Neural progenitor cell (in vitro differentiated cells): ENCODE data around the gene CDKN2AIPNL. TPM values are rescaled to one million over a fixed set of nuclear protein-coding genes. Genes with fewer than 3 reads are reported as not detected.

Experiments used
- DNase-seq: peaks from one replicate; pipeline ENCODE4 v3.0.0-alpha.2; 2016; ENCODE audit warnings: low spot score
- H2AFZ ChIP-seq: fragments of 200-600 bp; sonication (generic); replicated peaks from 2 replicates; pipeline ENCODE4 v1.6.1; 2016; ENCODE audit warnings: antibody characterized with exemption
- H3F3A ChIP-seq: fragments of 200-600 bp; sonication (generic); 2 replicates; pipeline ENCODE4 v1.6.1; 2016; ENCODE audit warnings: antibody characterized with exemption, low read depth
- H3K27ac ChIP-seq: fragments of 200-600 bp; sonication (generic); 2 replicates; pipeline ENCODE4 v1.5.1; 2016; ENCODE audit warnings: mild to moderate bottlenecking
- H3K27me3 ChIP-seq: fragments of 200-600 bp; sonication (generic); 2 replicates; pipeline ENCODE4 v1.6.1; 2016; ENCODE audit warnings: mild to moderate bottlenecking, moderate library complexity
- H3K36me3 ChIP-seq: fragments of 200-600 bp; sonication (generic); 2 replicates; pipeline ENCODE4 v1.5.1; 2016
- H3K4me1 ChIP-seq: fragments of 200-600 bp; sonication (generic); 2 replicates; pipeline ENCODE4 v1.6.1; 2016; ENCODE audit warnings: mixed run types
- H3K4me2 ChIP-seq: fragments of 200-600 bp; sonication (generic); 2 replicates; pipeline ENCODE4 v1.6.1; 2016
- H3K4me3 ChIP-seq: fragments of 200-600 bp; sonication (generic); 2 replicates; pipeline ENCODE4 v1.5.1; 2016
- H3K79me2 ChIP-seq: fragments of 200-600 bp; sonication (generic); 2 replicates; pipeline ENCODE4 v1.6.1; 2016; ENCODE audit warnings: low read depth
- H3K9ac ChIP-seq: fragments of 200-600 bp; sonication (generic); 2 replicates; pipeline ENCODE4 v1.6.1; 2016
- H3K9me3 ChIP-seq: fragments of 200-600 bp; sonication (generic); 2 replicates; pipeline ENCODE4 v1.5.1; 2016; ENCODE audit warnings: low read depth
- H4K20me1 ChIP-seq: fragments of 200-600 bp; sonication (generic); 2 replicates; pipeline ENCODE4 v1.6.1; 2016; ENCODE audit warnings: low read depth
- H3K27ac Mint-ChIP-seq: 3 replicates; pipeline ENCODE4 v1.8.0; 2021; ENCODE audit warnings: mixed read lengths
- H3K27me3 Mint-ChIP-seq: 2 replicates; pipeline ENCODE4 v1.8.0; 2022; ENCODE audit warnings: low read depth, mild to moderate bottlenecking, inconsistent platforms, moderate library complexity, mixed read lengths; ENCODE audit not compliant: insufficient read depth
- H3K36me3 Mint-ChIP-seq: 3 replicates; pipeline ENCODE4 v1.8.0; 2021; ENCODE audit warnings: mixed read lengths
- H3K4me1 Mint-ChIP-seq: 3 replicates; pipeline ENCODE4 v1.8.0; 2021; ENCODE audit warnings: mixed read lengths
- H3K4me3 Mint-ChIP-seq: 3 replicates; pipeline ENCODE4 v1.8.0; 2021; ENCODE audit warnings: mild to moderate bottlenecking, moderate library complexity, mixed read lengths
- H3K9me3 Mint-ChIP-seq: 3 replicates; pipeline ENCODE4 v1.8.0; 2020; ENCODE audit warnings: mixed read lengths
- EZH2 ChIP-seq: fragments of 200-600 bp; sonication (generic); IDR thresholded peaks from 2 replicates; pipeline ENCODE4 v1.6.1; 2017; ENCODE audit warnings: antibody characterized with exemption, mild to moderate bottlenecking, moderate library complexity
- EZH2phosphoT487 ChIP-seq: fragments of 200-600 bp; sonication (generic); IDR thresholded peaks from 2 replicates; pipeline ENCODE4 v1.6.1; 2017; ENCODE audit warnings: antibody characterized with exemption
- total RNA-seq: library from RNA; depleted of rRNA; stranded (reverse); fragments of >200 nt; gene quantifications from 2 replicates; pipeline ENCODE4 v1.2.3, GENCODE V29; 2015; ENCODE audit warnings: low replicate concordance
- TF ChIP-seq, protein P1 (sequence below): fragments of 200-600 bp; sonication (generic); IDR thresholded peaks from 2 replicates; pipeline ENCODE4 v1.5.1; 2017; ENCODE audit warnings: antibody characterized with exemption, mild to moderate bottlenecking

CDKN2AIPNL gene
- total RNA-seq, 1 donor from 2014 or later: 78.9 TPM

DNA sequence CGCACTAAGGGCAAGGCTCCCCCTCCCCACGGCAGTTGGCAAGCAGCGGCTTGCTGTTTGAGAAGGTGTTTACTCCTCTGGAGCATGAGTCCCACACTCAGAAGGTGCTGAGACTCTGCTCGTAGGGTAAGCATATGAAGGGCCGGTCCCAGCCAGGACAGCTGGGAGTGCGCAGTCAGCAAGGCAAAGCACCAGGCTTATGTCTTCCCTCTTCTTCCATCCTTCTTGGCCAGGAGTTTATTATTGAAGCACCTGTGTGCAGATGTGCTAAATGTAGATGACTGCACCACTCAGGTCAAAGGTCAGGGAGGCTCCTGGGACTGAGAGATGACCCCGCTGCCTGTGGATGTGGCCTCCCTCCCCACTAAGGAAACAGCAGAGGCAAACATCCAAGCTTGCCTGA lies 27.0 kb upstream of the CDKN2AIPNL start:
- H3K4me3 Mint-ChIP-seq: no peak overlapping the region
- Histone ChIP-seq H3K79me2 (no peaks in the 10 kb centered on the region), H3K27me3 (no peaks in the 10 kb centered on the region), H3K4me1 (no peaks in the 10 kb centered on the region), H3K4me2 (no peak overlapping the region), H3K27ac (no peak overlapping the region), H4K20me1 (no peaks in the 10 kb centered on the region), H3K9ac (no peak overlapping the region), H2AFZ (no peak overlapping the region), H3K9me3 (no peaks in the 10 kb centered on the region), H3K4me3 (no peak overlapping the region), H3K36me3 (no peaks in the 10 kb centered on the region), H3F3A (no peaks in the 10 kb centered on the region)
- peaks cover 8% of the 10 kb centered on the region for H3K27me3 Mint-ChIP-seq
- no peaks in the 10 kb centered on the region for H3K9me3 Mint-ChIP-seq
- no peaks in the 10 kb centered on the region for H3K36me3 Mint-ChIP-seq
- no peak overlapping the region for H3K27ac Mint-ChIP-seq
- H3K4me1 Mint-ChIP-seq: peaks cover 5% of the 10 kb centered on the region
- TF ChIP-seq EZH2phosphoT487: no peak
- TF ChIP-seq, protein P1, sequence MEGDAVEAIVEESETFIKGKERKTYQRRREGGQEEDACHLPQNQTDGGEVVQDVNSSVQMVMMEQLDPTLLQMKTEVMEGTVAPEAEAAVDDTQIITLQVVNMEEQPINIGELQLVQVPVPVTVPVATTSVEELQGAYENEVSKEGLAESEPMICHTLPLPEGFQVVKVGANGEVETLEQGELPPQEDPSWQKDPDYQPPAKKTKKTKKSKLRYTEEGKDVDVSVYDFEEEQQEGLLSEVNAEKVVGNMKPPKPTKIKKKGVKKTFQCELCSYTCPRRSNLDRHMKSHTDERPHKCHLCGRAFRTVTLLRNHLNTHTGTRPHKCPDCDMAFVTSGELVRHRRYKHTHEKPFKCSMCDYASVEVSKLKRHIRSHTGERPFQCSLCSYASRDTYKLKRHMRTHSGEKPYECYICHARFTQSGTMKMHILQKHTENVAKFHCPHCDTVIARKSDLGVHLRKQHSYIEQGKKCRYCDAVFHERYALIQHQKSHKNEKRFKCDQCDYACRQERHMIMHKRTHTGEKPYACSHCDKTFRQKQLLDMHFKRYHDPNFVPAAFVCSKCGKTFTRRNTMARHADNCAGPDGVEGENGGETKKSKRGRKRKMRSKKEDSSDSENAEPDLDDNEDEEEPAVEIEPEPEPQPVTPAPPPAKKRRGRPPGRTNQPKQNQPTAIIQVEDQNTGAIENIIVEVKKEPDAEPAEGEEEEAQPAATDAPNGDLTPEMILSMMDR: no peak
- TF ChIP-seq EZH2: no peak
- no peak for DNase-seq

DNA sequence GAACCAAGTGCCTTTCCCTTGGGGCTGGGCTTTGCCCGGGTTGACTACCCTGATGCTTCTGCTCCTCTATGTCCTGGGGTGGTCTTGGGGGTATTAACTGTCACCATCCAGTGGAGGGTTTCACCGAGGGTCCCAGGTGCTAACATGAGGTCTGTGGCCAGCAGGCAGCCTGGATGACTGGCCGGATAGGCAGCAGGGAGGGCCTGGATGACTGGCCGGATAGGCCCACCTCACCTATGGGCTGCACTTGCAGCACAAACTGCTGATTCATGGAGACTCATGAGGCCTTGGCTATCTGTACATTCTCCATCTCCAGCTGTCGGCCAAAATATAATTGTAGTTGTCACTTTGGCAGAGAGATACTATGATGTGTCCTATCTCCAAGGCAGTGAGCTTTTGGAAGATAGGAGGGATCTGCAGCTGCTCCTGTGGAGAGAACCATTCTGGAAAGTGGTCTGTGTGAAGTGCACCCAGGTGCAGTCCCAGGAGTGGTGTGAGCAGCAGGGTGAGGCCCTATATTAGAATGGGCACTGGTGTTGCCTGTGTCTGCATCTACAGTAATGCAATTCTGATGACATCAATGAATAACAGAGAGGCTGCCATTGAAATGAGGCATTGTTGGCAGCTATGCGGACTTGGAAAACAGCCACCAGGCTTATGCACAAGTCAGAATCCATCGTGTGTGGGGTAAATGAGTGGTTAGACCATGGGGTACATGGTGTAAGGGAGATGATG lies 26.3 kb upstream of the CDKN2AIPNL start:
- Mint-ChIP-seq H3K27ac (no peak overlapping the region), H3K36me3 (no peaks in the 10 kb centered on the region)
- no peak overlapping the region for H3K27ac ChIP-seq

DNA sequence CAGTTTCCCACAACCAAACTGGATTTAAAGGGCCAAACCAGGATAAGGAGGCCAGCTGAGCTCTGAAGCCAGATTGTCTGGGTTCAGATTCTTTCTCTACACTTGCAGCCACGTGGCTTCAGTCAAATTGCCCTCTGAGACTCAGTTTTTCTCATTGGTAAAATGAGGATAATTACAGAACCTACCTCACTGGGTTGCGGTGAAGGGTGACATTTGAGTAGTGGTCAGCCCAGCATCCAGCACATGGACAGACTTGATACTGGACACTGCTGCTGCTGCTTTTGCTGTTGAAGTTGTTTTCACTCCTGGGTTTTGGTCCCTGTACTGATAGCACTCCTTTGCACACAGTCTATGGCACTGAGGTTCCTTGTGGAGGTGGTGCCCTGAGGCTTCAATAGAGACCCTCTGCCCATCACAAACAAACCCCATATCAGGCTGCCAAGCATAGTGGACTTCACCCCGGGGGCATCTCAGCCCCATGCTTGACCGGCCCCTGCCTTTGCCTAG lies 25.7 kb upstream of the CDKN2AIPNL start:
- H3K4me2 ChIP-seq: no peak overlapping the region
- H3K9me3 Mint-ChIP-seq: no peaks in the 10 kb centered on the region
- H3K9me3 ChIP-seq: no peaks in the 10 kb centered on the region
- H3K36me3 ChIP-seq: no peaks in the 10 kb centered on the region
- TF ChIP-seq EZH2phosphoT487: no peak
- TF ChIP-seq, protein P1: no peak
- TF ChIP-seq EZH2: no peak
- peaks cover 6% of the 10 kb centered on the region for H3K27me3 Mint-ChIP-seq
- H3F3A ChIP-seq: no peaks in the 10 kb centered on the region
- no peak overlapping the region for H3K4me3 ChIP-seq
- no peaks in the 10 kb centered on the region for H3K36me3 Mint-ChIP-seq
- no peaks in the 10 kb centered on the region for H3K79me2 ChIP-seq
- DNase-seq: no peak
- H2AFZ ChIP-seq: no peak overlapping the region
- no peak overlapping the region for H3K27ac Mint-ChIP-seq
- no peak overlapping the region for H3K27ac ChIP-seq
- H3K4me1 Mint-ChIP-seq: peaks cover 5% of the 10 kb centered on the region
- H3K4me1 ChIP-seq: no peaks in the 10 kb centered on the region
- no peak overlapping the region for H3K4me3 Mint-ChIP-seq
- H3K9ac ChIP-seq: no peak overlapping the region
- H3K27me3 ChIP-seq: no peaks in the 10 kb centered on the region
- no peaks in the 10 kb centered on the region for H4K20me1 ChIP-seq

More for the DNA sequence above, 26.3 kb upstream of the CDKN2AIPNL start:
- H3K4me3 ChIP-seq: no peak overlapping the region
- no peaks in the 10 kb centered on the region for H3F3A ChIP-seq
- H3K4me1 Mint-ChIP-seq: peaks cover 5% of the 10 kb centered on the region
- no peaks in the 10 kb centered on the region for H3K9me3 ChIP-seq
- H3K4me1 ChIP-seq: no peaks in the 10 kb centered on the region
- no peak overlapping the region for H3K9ac ChIP-seq
- H3K36me3 ChIP-seq: no peaks in the 10 kb centered on the region
- H4K20me1 ChIP-seq: no peaks in the 10 kb centered on the region
- H3K27me3 ChIP-seq: no peaks in the 10 kb centered on the region
- no peak overlapping the region for H3K4me3 Mint-ChIP-seq
- H3K27me3 Mint-ChIP-seq: peaks cover 6% of the 10 kb centered on the region
- TF ChIP-seq, protein P1: no peak
- no peak for TF ChIP-seq EZH2
- TF ChIP-seq EZH2phosphoT487: no peak
- H3K4me2 ChIP-seq: no peak overlapping the region
- no peaks in the 10 kb centered on the region for H3K9me3 Mint-ChIP-seq
- no peak for DNase-seq
- H3K79me2 ChIP-seq: no peaks in the 10 kb centered on the region
- no peak overlapping the region for H2AFZ ChIP-seq
